AG04449 (cell line): ENCODE results near the gene RCC1.
"Not testable (repeated sequence)": the region's sequence is repeated elsewhere in the genome, so short reads cannot be mapped to it uniquely, and the experiment has no call there.

Experiments used
- CTCF ChIA-PET: fragments of 350-600 bp; formaldehyde crosslinking; extraction: SDS; loops from one replicate; lab custom pipeline; 2021; ENCODE audit warnings: antibody characterized with exemption; lab: Yijun Ruan, JAX
- POLR2A ChIA-PET: fragments of 400-600, 350-600 bp; formaldehyde crosslinking; extraction: SDS; loops from one replicate; lab custom pipeline; 2020; ENCODE audit warnings: antibody characterized with exemption, inconsistent platforms; lab: Yijun Ruan, JAX
- DNase-seq: peaks from one replicate; pipeline ENCODE4 v3.0.0-alpha.2; 2010; ENCODE audit warnings: low read depth, low spot score
- H3K4me3 ChIP-seq: 2 replicates; pipeline ENCODE4 v1.5.1; 2011; ENCODE audit warnings: low read depth, mild to moderate bottlenecking, control low read depth, low read length
- TF ChIP-seq, protein P1 (sequence below): IDR thresholded peaks from one replicate; pipeline ENCODE4 v1.5.1; 2011; ENCODE audit warnings: mild to moderate bottlenecking, moderate library complexity, low read length, control low read depth, inconsistent platforms; ENCODE audit not compliant: insufficient read depth; ENCODE audit errors: missing control alignments

Gene RCC1

DNA sequence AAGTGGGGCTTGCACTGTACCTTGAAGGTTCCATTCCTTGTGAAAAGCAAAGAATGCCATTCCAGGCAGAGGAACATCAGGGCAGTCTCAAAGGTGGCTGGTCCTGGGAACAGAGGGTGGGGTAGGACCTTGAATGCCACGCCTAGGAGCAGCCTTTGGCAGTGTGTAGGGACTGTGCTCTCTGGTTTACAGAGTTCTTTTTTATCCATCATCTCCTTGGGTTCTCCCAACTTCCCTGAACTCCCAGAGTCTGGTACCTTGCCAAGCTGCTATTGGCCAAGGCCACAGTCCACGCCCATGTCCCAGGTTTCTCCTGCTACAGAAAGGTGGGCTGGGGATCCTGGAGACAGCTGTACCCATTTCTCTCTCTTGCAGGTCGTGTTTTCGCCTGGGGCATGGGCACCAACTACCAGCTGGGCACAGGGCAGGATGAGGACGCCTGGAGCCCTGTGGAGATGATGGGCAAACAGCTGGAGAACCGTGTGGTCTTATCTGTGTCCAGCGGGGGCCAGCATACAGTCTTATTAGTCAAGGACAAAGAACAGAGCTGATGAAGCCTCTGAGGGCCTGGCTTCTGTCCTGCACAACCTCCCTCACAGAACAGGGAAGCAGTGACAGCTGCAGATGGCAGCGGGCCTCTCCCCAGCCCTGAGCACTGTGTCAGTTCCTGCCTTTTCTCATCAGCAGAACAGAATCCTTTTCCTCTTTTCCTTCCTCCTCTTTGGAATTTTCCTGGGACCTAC lies 31.8 kb downstream of the RCC1 start:
- CTCF ChIA-PET = interaction anchor here (1.3 kb wide), 1 partner anchor 65 kb away, joined by 5 read pairs; no protein-coding TSS in a partner anchor
- no peak overlapping the region for H3K4me3 ChIP-seq
- POLR2A ChIA-PET = no interaction called here
- no peak for DNase-seq
- TF ChIP-seq, protein P1, sequence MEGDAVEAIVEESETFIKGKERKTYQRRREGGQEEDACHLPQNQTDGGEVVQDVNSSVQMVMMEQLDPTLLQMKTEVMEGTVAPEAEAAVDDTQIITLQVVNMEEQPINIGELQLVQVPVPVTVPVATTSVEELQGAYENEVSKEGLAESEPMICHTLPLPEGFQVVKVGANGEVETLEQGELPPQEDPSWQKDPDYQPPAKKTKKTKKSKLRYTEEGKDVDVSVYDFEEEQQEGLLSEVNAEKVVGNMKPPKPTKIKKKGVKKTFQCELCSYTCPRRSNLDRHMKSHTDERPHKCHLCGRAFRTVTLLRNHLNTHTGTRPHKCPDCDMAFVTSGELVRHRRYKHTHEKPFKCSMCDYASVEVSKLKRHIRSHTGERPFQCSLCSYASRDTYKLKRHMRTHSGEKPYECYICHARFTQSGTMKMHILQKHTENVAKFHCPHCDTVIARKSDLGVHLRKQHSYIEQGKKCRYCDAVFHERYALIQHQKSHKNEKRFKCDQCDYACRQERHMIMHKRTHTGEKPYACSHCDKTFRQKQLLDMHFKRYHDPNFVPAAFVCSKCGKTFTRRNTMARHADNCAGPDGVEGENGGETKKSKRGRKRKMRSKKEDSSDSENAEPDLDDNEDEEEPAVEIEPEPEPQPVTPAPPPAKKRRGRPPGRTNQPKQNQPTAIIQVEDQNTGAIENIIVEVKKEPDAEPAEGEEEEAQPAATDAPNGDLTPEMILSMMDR = no peak

DNA sequence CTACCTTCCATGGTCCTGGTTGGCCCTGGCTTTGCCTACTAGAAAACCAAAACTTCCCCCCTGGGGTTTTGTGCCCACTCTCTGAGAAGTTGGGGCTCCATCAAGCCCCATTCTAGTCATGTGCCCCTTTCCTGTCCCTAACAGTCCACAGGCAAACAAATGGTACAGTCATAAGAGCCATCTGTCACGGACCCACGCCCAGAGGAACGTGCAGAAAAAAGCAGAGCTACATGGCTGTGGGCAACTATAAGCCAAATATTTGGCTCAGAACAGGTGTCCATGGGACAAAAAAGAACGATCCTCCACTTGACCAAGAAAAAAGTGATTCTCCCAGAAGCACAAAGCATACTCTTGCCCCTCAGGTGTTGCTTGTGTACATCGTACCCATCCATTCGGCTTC lies 32.4 kb downstream of the RCC1 start:
- H3K4me3 ChIP-seq = no peak overlapping the region
- no peak for DNase-seq
- POLR2A ChIA-PET = no interaction called here
- CTCF ChIA-PET = interaction anchor here (1.3 kb wide), 1 partner anchor 64 kb away, joined by 5 read pairs; no protein-coding TSS in a partner anchor
- TF ChIP-seq, protein P1 = no peak

DNA sequence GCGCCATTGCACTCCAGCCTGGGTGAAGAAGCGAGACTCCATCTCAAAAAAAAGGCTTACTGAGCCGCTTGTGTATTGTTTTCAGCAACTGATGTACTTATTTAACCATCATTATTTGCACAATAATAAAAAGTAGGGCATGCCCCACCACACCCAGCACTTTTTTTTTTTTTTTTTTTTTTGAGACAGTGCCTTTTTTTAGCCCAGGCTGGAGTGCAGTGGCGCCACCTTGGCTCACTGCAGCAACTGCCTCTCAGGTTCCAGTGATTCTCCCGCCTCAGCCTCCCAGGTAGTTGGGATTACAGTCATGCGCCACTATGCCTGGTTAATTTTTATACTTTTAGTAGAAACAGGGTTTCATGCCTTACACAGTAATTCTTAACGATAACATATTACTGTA lies 34.8 kb downstream of the RCC1 start:
- POLR2A ChIA-PET = no interaction called here
- DNase-seq = no peak
- TF ChIP-seq, protein P1 = no peak
- H3K4me3 ChIP-seq = no peak overlapping the region
- CTCF ChIA-PET = interaction anchor here (0.6 kb wide), 1 partner anchor 147 kb away, joined by 3 read pairs; no protein-coding TSS in a partner anchor

DNA sequence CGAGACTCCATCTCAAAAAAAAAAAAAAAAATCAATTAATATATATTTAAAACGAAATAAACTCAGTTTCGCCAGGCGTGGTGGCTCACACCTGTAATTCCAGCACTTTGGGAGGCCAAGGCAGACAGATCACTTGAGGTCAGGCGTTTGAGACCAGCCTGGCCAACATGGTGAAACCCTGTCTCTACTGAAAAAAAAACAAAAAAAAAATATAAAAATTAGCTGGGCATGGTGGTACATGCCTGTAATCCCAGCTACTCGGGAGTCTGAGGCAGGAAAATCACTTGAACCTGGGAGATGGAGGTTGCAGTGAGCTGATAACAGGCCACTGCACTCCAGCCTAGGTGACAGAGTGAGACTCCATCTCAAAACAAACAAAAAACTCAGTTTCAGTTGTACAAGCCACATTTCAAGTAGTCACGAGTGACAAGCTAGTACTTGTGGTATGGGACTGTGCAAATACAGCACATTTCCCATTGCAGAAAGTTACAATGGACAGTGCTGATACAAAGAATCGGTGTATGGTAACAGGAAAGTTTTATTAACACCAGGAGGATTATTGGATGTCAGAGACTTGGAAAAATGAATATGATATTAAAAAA lies 35.7 kb downstream of the RCC1 start:
- not testable (repeated sequence) for H3K4me3 ChIP-seq

DNA sequence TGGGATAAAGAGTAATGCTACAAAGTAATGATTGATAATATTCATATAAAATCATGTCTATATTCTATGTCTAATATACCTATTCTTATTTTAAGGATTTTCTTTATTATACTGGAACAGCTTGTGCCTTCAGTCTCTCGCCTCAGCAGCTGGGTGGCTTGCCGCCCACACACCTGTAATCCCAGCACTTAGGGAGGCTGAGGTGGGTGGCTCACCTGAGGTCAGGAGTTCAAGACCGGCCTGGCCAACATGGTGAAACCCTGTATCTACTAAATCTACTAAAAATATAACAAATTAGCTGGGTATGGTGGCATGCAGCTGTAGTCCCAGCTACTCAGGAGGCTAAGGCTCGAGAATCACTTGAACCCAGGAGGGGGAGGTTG lies 39.4 kb downstream of the RCC1 start:
- ChIA-PET POLR2A (interaction anchor here (0.7 to 0.9 kb wide), 2 partner anchors 35 to 40 kb away, joined by 4 to 5 read pairs; no protein-coding TSS in a partner anchor), CTCF (interaction anchor here (0.9 to 1.0 kb wide), 2 partner anchors 25 to 185 kb away, joined by 3 read pairs; no protein-coding TSS in a partner anchor)
- H3K4me3 ChIP-seq = no peak overlapping the region
- TF ChIP-seq, protein P1 = no peak
- no peak for DNase-seq

More for the DNA sequence above, 35.7 kb downstream of the RCC1 start:
- DNase-seq = not testable (repeated sequence)
- ChIA-PET CTCF (interaction anchor here (0.6 kb wide), 1 partner anchor 148 kb away, joined by 3 read pairs; no protein-coding TSS in a partner anchor), POLR2A (interaction anchor here (1.0 kb wide), 1 partner anchor 12 kb away, joined by 3 read pairs; no protein-coding TSS in a partner anchor)

DNA sequence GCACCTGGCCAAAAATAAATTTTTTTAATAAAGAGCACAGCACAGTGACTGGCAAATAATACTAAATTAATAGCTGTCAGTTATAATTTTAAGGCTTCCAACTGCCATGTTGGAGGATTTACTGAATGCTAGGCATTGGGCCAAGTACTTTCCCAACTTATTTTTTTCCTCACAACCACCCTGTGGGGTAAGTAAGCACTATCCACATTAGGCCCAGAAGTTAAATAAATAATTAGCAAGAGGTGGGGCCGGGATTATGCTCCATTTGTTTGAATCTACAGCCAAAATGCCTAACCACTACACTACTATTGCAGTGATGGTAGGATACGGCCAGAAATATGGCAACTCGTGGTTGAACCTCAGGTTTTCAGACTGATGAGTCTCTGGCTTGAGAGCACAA lies 42.5 kb downstream of the RCC1 start:
- no peak overlapping the region for H3K4me3 ChIP-seq
- no peak for DNase-seq
- POLR2A ChIA-PET = no interaction called here
- CTCF ChIA-PET = no interaction called here
- TF ChIP-seq, protein P1 = no peak
